GM12892 (cell line): ENCODE data around the gene TEP1.

Experiments used
- POLR2A ChIP-seq: IDR thresholded peaks from 2 replicates; pipeline ENCODE4 v1.6.1; 2011; ENCODE audit warnings: low read depth, low read length, control low read depth
- POLR2AphosphoS5 ChIP-seq: IDR thresholded peaks from 2 replicates; pipeline ENCODE4 v1.6.1; 2011; ENCODE audit warnings: low read depth, low read length, control low read depth
- TAF1 ChIP-seq: IDR thresholded peaks from 2 replicates; pipeline ENCODE4 v1.6.1; 2011; ENCODE audit warnings: low read depth, mild to moderate bottlenecking, control low read depth, low read length, borderline replicate concordance

DNA sequence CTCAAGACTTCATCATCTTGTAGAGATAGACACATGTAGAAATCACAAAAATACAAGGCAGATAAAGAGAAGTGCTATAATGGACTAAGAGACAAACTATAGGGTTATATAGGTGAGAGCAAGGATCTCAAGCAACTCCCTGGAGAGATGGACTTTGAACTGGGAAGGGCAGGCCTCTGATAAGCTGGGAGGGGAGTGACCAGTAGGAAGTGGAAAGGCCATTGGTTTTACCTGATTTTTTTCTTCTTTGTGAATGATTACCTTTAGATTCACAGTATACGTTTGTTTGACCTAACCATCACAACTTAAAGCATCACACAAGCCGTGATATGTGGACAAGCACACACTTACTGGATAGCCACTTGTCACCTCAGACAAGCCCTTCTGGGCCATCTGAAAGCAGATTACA is 5.2 kb upstream of the TEP1 start:
- no peak for TF ChIP-seq POLR2A
- TF ChIP-seq POLR2AphosphoS5: no peak
- no peak for TF ChIP-seq TAF1
